Skeletal muscle tissue (tissue), 4 donors: Measurements from ENCODE around the gene MACO1. TPM values are rescaled to one million over a fixed set of nuclear protein-coding genes. Genes with fewer than 3 reads are reported as not detected.

Experiments
- H3K27ac ChIP-seq: one replicate; pipeline ENCODE4 v1.7.0; 2013; ENCODE audit warnings: mild to moderate bottlenecking, low read depth, low read length, inconsistent platforms
- H3K27me3 ChIP-seq, 3 donors: one replicate each; pipeline ENCODE4 v1.7.0; 2013; ENCODE audit warnings: low read length in 3 of 3; ENCODE audit not compliant: control insufficient read depth in 3 of 3, insufficient read depth in 3 of 3
- H3K36me3 ChIP-seq, 3 donors: one replicate each; pipeline ENCODE4 v1.7.0; 2013; ENCODE audit warnings: low read length in 3 of 3; ENCODE audit not compliant: control insufficient read depth in 3 of 3, insufficient read depth in 3 of 3
- H3K4me1 ChIP-seq, 3 donors: one replicate each; pipeline ENCODE4 v1.7.0; 2013; ENCODE audit warnings: low read length in 3 of 3, mild to moderate bottlenecking in 3 of 3; ENCODE audit not compliant: control insufficient read depth in 3 of 3, insufficient read depth in 3 of 3
- H3K4me3 ChIP-seq, 3 donors: one replicate each; pipeline ENCODE4 v1.7.0; 2013; ENCODE audit warnings: low read length in 3 of 3
- H3K9ac ChIP-seq, 3 donors: one replicate each; pipeline ENCODE4 v1.7.0; 2013; ENCODE audit warnings: low read length in 3 of 3, mild to moderate bottlenecking in 3 of 3, moderate library complexity in 2 of 3, low read depth in 1 of 3
- H3K9me3 ChIP-seq, 3 donors: one replicate each; pipeline ENCODE4 v1.7.0; 2013; ENCODE audit warnings: low read length in 3 of 3; ENCODE audit not compliant: control insufficient read depth in 3 of 3
- total RNA-seq: library from RNA; depleted of rRNA; stranded (reverse); fragments of >200 nt; gene quantifications from one replicate; pipeline ENCODE4 v1.2.3, GENCODE V29; 2014
- donor health status: Osteomylitis.

Gene MACO1
- total RNA-seq, 1 donor from 2014 or later, result 16.2 TPM

DNA sequence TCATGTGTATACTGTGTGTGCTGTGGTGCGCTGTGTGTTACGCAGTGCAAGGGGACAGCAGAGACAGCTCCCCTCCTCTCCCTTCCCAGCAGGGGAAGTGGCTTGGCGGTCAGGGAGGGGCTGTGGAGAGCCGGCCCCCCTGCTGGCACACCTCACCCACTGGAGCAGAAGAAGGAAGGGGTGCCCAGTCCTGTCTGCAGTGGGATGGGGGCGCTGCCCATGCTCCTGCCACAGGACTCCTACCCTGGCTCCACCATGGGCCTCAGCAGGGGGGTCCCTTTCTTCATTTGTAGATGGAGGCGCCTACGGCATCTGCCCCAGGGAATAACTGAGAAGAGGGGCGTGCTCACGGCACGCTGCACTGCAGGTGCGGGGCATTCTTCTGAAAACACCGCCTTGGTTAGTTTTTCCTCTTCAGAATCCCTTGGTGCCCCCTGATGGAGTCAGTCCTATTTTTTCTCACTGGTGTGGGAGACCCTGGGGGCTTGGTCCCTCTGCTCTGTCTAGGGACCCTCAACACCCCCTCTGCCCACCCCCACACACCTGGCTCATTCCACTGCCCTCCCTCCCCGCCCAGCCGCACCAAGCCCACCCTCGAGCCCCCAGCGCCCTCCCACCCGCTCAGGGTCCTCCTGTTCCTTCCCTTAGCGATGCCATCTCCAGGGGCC lies 99.0 kb downstream of the MACO1 start:
- H3K36me3 ChIP-seq, result no peaks in the 10 kb centered on the region
- H3K9ac ChIP-seq, result no peak overlapping the region
- peaks cover 0 to 4% (median 2%) of the 10 kb centered on the region in 3 donors for H3K9me3 ChIP-seq
- no peaks in the 10 kb centered on the region for H3K27me3 ChIP-seq
- H3K4me3 ChIP-seq, result no peak overlapping the region
- H3K4me1 ChIP-seq, result peaks cover 0 to 6% (median 3%) of the 10 kb centered on the region in 3 donors
- H3K27ac ChIP-seq, result no peak overlapping the region

DNA sequence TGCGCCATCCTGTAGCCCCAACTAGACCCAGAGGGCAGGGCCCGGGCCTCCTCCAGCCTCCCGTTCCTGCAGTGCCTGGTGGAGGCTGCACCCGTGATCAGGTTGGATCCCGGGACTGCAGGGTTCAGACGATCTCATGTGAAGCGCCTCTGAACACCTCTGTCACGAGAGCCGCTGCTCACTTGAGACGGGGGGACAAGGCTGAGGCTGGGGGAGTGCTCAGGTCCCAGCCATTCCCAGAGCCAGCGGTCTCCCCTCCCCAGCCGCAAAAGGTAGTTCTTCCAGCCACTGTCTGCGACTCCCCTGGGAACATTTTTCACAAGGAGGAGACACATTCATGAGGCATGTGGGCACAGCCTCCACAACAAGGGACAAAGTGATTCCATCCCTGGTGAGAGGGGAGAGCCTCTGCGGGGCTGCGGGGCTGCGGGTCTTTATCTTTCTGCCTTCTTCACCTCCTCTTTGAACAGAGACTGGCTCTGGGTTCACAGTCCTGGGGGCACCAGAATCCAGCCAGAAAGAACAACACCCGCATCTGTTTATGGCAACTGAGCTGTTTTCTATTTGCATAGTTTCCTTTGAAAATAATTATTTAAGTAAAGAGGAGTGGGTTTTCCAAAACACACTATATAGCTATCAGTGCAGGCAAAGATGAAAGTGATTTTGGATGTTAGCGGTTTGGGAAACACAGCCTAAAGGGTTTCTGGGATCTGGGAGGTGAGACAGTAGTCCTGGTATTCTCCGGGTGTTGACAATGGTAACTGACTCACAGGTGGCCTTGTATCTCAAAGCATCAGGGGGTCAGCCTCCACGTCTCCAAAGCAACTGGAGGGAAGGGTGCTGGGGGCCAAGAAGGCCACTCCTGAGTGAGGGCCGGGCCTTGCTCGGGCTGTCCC lies 99.7 kb downstream of the MACO1 start:
- Histone ChIP-seq H3K9ac (no peak overlapping the region), H3K4me3 (no peak overlapping the region), H3K4me1 (peaks cover 0 to 6% (median 3%) of the 10 kb centered on the region in 3 donors), H3K27ac (no peak overlapping the region), H3K27me3 (no peaks in the 10 kb centered on the region), H3K9me3 (peaks cover 0 to under 1% (median under 1%) of the 10 kb centered on the region in 3 donors), H3K36me3 (no peaks in the 10 kb centered on the region)

DNA sequence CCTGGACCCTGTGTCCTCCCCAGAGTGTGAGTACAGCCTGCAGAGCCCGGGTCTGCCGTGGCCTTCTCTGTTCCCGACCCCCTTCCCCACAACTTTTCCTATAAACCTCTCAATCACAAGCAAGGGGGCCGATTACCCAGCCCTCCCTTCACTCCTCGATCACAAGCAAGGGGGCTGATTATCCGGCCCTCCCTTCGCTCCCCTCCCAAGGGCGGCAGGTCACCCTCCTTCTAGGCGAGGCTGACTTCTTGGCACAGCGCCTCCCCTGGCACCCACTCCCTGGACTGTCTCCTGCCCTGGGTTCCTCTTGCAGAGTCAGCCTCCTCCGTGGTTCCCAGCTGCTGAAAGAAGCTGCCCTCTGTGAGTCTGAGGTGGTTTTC lies 100.4 kb downstream of the MACO1 start:
- peaks cover 0 to 6% (median 3%) of the 10 kb centered on the region in 3 donors for H3K4me1 ChIP-seq
- no peaks in the 10 kb centered on the region for H3K27me3 ChIP-seq
- H3K4me3 ChIP-seq, result no peak overlapping the region
- no peak overlapping the region for H3K27ac ChIP-seq
- no peaks in the 10 kb centered on the region for H3K36me3 ChIP-seq
- no peaks in the 10 kb centered on the region for H3K9me3 ChIP-seq
- no peak overlapping the region for H3K9ac ChIP-seq

DNA sequence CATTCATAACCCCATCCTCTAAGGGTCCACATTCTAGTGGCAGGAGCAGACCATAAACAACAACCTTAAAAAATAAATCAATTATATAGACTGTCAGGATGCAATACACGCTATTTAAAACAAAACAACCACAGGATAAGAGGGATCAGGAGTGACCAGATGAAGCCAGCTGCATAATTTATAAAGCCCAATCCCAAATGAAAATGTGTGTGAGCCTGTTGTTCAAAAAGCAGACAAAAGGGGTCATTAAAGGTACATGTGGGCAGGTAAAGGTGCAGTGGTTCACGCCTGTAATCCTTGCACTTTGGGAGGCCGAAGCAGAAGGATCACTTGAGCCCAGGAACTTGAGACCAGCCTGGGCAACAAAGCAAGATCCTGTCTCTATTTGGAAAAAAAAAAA lies 102.3 kb downstream of the MACO1 start:
- H3K4me3 ChIP-seq, result no peak overlapping the region
- H3K27ac ChIP-seq, result no peak overlapping the region

DNA sequence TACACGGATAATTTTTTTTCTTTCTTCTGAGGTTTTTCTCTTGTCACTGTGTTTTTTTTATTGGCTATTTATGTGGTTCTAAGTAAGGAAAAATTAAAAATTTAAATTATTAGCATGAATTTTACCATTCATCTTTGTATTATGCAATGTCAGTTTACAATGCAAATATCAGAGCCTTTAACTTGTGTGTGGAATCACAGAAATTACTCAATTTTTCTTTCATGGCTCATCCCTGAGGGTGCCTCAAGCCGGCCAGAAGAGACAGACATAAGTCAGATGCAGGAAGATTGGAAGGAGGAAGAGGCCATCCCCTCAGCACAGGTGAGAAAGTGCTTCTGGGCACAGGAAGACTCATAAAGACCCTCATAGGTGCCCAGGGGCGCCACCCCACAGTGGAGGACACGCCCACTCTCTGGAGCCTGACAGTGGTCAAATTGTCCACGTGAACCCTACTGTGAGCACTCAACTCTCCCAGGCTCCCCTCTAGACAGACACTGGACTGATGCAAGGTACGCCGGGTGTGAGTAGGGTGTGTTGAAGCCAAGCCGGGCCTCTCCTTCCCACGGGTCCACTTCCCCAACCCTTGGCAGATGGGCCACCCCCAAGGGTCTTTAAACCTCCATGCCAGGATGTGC lies 103.2 kb downstream of the MACO1 start:
- no peaks in the 10 kb centered on the region for H3K36me3 ChIP-seq
- no peak overlapping the region for H3K4me3 ChIP-seq
- H3K9me3 ChIP-seq, result no peaks in the 10 kb centered on the region

More for the DNA sequence above, 102.3 kb downstream of the MACO1 start:
- Histone ChIP-seq H3K36me3 (no peaks in the 10 kb centered on the region), H3K27me3 (no peaks in the 10 kb centered on the region), H3K4me1 (peaks cover 0 to 6% (median 3%) of the 10 kb centered on the region in 3 donors), H3K9ac (no peak overlapping the region), H3K9me3 (no peaks in the 10 kb centered on the region)

DNA sequence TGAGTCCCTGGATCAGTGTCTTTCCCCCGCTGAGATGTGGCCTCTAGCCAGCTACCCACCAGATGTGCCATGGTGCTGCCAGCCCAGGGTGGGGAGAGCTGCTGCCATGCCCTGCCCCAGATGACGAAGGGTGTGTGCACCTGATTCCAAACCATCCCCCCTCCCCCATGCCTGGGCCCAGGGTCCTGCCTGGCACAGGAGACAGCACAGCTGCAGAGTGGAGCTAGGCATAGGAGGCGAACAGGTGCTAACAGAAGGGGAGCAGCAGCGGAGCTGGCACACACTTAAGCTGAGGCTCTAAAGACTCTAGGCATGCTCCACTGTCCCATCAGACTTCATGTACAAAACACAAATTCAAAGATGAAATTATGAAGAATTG lies 103.7 kb downstream of the MACO1 start:
- no peaks in the 10 kb centered on the region for H3K27me3 ChIP-seq
- peaks cover 0 to 6% (median 3%) of the 10 kb centered on the region in 3 donors for H3K4me1 ChIP-seq
- no peak overlapping the region for H3K27ac ChIP-seq
- H3K4me3 ChIP-seq, result no peak overlapping the region
- no peak overlapping the region for H3K9ac ChIP-seq
- H3K36me3 ChIP-seq, result no peaks in the 10 kb centered on the region
- H3K9me3 ChIP-seq, result no peaks in the 10 kb centered on the region

More for the DNA sequence above, 103.2 kb downstream of the MACO1 start:
- H3K4me1 ChIP-seq, result peaks cover 0 to 6% (median 3%) of the 10 kb centered on the region in 3 donors
- H3K27me3 ChIP-seq, result no peaks in the 10 kb centered on the region
- no peak overlapping the region for H3K9ac ChIP-seq
- H3K27ac ChIP-seq, result no peak overlapping the region

DNA sequence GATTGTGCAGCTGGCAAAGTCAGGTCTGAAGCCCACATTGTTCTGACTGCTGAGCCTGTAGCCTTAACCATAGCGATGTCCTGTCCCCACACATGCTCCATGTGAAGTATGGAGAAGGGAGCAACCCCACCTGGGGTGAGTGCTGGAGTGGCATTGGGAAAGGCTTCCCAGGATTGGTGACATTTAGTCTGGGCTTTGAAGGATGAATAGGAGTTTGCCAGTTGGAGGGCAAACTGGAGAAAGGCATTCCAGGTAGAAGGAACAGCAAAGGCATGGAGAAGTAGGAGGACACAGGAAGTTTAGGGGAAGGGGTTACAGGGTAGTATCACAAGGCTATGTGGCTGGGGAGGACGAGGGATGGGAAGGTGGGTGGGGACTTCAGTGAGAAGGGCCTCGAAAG lies 105.4 kb downstream of the MACO1 start:
- no peak overlapping the region for H3K9ac ChIP-seq
- no peak overlapping the region for H3K4me3 ChIP-seq
- no peaks in the 10 kb centered on the region for H3K9me3 ChIP-seq
- no peak overlapping the region for H3K27ac ChIP-seq
- H3K27me3 ChIP-seq, result no peaks in the 10 kb centered on the region
- H3K36me3 ChIP-seq, result no peaks in the 10 kb centered on the region
- peaks cover 0 to 5% (median 3%) of the 10 kb centered on the region in 3 donors for H3K4me1 ChIP-seq

DNA sequence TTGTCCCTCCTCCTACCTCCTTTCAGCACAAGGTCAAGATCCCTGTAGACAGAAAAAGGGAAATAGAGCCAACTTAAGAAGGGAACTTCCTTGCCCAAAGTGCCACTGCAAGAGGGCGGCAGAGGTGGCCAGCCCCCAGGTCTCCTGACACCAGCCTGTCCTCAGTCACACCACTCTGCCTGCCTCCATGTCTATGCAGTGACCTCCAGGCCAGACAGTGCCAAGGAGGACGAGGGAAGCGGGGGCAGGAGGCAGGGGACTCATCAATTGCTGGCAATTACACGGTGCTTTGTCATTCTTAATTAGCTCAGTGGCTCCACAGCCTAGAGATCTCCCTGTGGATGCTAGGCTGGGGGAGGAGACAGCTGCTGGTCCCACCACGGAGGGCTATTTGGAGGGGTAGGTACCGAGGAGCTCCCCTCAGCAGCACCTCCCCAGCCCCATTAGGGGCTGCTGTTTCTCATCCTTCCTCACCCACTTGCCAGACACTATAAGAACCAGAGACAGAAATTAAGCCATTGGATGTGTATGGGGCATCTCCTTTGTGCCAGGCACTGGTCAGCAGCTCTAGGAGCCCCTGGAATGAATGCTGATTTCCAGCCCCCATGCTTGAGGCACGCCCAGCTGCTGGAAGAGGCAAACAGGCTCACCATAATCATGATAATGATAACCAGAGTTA lies 106.6 kb downstream of the MACO1 start:
- H3K36me3 ChIP-seq, result no peaks in the 10 kb centered on the region
- no peak overlapping the region for H3K4me3 ChIP-seq
- no peaks in the 10 kb centered on the region for H3K4me1 ChIP-seq
- no peaks in the 10 kb centered on the region for H3K9me3 ChIP-seq
- no peaks in the 10 kb centered on the region for H3K27me3 ChIP-seq
- H3K27ac ChIP-seq, result no peak overlapping the region
- H3K9ac ChIP-seq, result no peak overlapping the region

DNA sequence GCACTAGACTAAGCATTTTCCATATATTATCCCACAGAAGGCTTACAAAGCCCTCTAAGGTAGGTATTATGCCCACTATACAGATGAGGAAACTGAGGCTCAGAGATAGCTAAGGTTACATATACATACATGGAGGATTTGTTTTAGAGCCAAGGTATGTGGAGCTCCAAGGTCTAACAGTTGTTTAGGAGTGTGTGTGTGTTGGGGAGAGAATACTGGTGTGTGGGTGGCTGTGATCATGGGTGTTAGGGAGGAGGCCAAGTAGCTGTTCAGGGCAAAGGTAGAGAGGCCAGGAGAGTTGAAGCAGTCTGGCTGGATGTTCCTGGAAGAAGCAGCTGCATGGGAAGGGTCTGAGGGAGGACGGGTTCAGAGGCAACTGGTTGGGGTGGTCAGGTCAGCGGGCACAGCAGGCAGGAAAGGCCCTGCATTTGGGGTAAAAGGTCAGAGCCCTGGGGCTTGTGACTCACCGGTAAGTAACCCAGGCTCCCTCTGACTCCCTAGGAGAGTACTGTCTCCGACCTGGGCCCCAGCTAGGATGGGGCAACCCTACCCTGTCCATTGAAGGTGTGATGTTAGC lies 107.6 kb downstream of the MACO1 start:
- peaks cover 0 to 3% (median 0%) of the 10 kb centered on the region in 3 donors for H3K4me1 ChIP-seq
- no peak overlapping the region for H3K9ac ChIP-seq
- no peaks in the 10 kb centered on the region for H3K27me3 ChIP-seq
- H3K36me3 ChIP-seq, result no peaks in the 10 kb centered on the region
- H3K4me3 ChIP-seq, result no peak overlapping the region
- H3K9me3 ChIP-seq, result no peaks in the 10 kb centered on the region
- no peak overlapping the region for H3K27ac ChIP-seq
